ENCODE measurements around the gene ARHGAP26. TPM values are rescaled to one million over a fixed set of nuclear protein-coding genes. Genes with fewer than 3 reads are reported as not detected.

Gene ARHGAP26
- total RNA-seq, 4 donors from 2014 or later = 11.1 to 36.1 (median 21.8) TPM

DNA sequence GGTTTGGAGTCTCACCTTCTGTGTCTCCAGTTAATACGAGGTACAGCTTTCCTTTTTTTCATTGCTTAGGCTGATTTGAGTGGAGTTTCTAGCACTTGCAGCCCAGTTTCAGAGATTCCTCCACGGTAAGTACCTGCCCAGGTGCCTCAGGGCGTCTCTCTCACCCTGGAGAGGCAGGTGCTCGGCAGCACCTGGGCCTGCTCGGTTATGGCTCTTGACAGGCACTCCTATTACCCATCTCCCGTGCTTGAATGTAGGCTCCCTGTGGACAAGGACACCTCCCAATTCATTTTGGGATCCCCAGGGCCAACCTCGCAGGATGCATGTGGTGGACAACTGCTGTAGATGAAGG is 489.1 kb downstream of the ARHGAP26 start:
- Histone ChIP-seq H3K9me3 (no peaks in the 10 kb centered on the region), H3K4me1 (no peaks in the 10 kb centered on the region), H3K27me3 (no peaks in the 10 kb centered on the region), H3K36me3 (no peaks in the 10 kb centered on the region), H3K4me3 (no peak overlapping the region), H3K27ac (no peak overlapping the region)
- 84% methylated on average over 7 of the region's 7 CpGs for WGBS
- TF ChIP-seq CTCF (IDR thresholded peaks at IDR 0.05) = no peak
- TF ChIP-seq POLR2AphosphoS5 (IDR thresholded peaks at IDR 0.05) = no peak
- no peak for TF ChIP-seq EP300 (IDR thresholded peaks at IDR 0.05)
- TF ChIP-seq POLR2A (IDR thresholded peaks at IDR 0.05) = no peak
- no peak for DNase-seq (ENCODE audit: low spot score in 2 of 2)

GRCh38 chr5:143261748-143262392 is 491.7 kb downstream of the ARHGAP26 start:
- no peak overlapping the region for H3K27ac ChIP-seq
- no peak for DNase-seq (ENCODE audit: low spot score in 2 of 2)
- TF ChIP-seq CTCF (IDR thresholded peaks at IDR 0.05) (no peak), POLR2A (IDR thresholded peaks at IDR 0.05) (no peak)
- WGBS = 92% methylated on average over 7 of the region's 7 CpGs
- H3K36me3 ChIP-seq = no peaks in the 10 kb centered on the region
- H3K4me1 ChIP-seq = no peaks in the 10 kb centered on the region
- no peaks in the 10 kb centered on the region for H3K27me3 ChIP-seq
- H3K4me3 ChIP-seq = no peak overlapping the region
- no peaks in the 10 kb centered on the region for H3K9me3 ChIP-seq

- no peak for TF ChIP-seq EP300 (IDR thresholded peaks at IDR 0.05)
- Histone ChIP-seq H3K9me3 (no peaks in the 10 kb centered on the region), H3K27ac (no peak overlapping the region), H3K36me3 (no peaks in the 10 kb centered on the region), H3K4me3 (no peak overlapping the region), H3K27me3 (no peaks in the 10 kb centered on the region), H3K4me1 (no peaks in the 10 kb centered on the region)
- no peak for DNase-seq (ENCODE audit: low spot score in 2 of 2)
- WGBS = 81% methylated on average over 1 of the region's 1 CpG
Measured at GRCh38 chr5:143262393-143263174, 492.4 kb downstream of the ARHGAP26 start.

- no peak for DNase-seq (ENCODE audit: low spot score in 2 of 2)
- Histone ChIP-seq H3K4me1 (no peaks in the 10 kb centered on the region), H3K27me3 (no peaks in the 10 kb centered on the region), H3K36me3 (no peaks in the 10 kb centered on the region), H3K27ac (no peak overlapping the region), H3K4me3 (no peak overlapping the region), H3K9me3 (no peaks in the 10 kb centered on the region)
- TF ChIP-seq POLR2AphosphoS5 (IDR thresholded peaks at IDR 0.05) = no peak
- no peak for TF ChIP-seq CTCF (IDR thresholded peaks at IDR 0.05)
- no peak for TF ChIP-seq POLR2A (IDR thresholded peaks at IDR 0.05)
- 74% methylated on average over 4 of the region's 4 CpGs for WGBS
Measured at GRCh38 chr5:143263272-143263810, 493.2 kb downstream of the ARHGAP26 start.

DNA sequence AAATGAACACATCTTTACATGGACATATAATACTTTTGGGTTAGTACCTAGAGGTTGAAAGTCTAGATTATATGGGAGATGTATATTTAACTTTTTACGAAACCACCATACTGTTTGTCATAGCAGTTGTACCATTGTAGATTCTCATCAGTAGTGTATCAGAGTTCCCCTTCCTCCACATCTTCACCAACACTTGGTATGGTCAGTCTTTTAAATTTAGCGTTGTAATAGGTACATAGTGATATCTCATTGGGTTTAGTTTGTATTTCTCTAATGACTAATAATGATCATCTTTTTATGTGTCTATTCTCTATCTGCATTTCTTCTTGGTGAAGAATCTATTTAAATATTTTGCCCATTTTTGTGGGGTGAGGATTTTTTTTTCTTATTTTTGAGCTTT is 495.8 kb downstream of the ARHGAP26 start:
- no peaks in the 10 kb centered on the region for H3K36me3 ChIP-seq
- no peaks in the 10 kb centered on the region for H3K4me1 ChIP-seq
- no peak overlapping the region for H3K4me3 ChIP-seq
- 100% methylated on average over 2 of the region's 2 CpGs for WGBS
- no peak for DNase-seq (ENCODE audit: low spot score in 2 of 2)
- H3K27ac ChIP-seq = no peak overlapping the region
- no peaks in the 10 kb centered on the region for H3K9me3 ChIP-seq
- no peaks in the 10 kb centered on the region for H3K27me3 ChIP-seq
- TF ChIP-seq EP300 (IDR thresholded peaks at IDR 0.05) (no peak), CTCF (IDR thresholded peaks at IDR 0.05) (no peak), POLR2AphosphoS5 (IDR thresholded peaks at IDR 0.05) (no peak), POLR2A (IDR thresholded peaks at IDR 0.05) (no peak)
